ENCODE data around the gene ADIPOR2.

- no peak for TF ChIP-seq SUZ12 (IDR thresholded peaks at IDR 0.05; ENCODE audit: extremely low read depth, insufficient read depth, insufficient read length)
- TF ChIP-seq YY1 (IDR thresholded peaks at IDR 0.05; ENCODE audit: insufficient read depth, insufficient read length) = no peak
- TF ChIP-seq ZNF274 (IDR thresholded peaks at IDR 0.05; ENCODE audit: low read depth, low read length) = no peak
Observed at GRCh38 chr12:1690578-1691122, at the start of gene ADIPOR2.
